B cell (primary cell): Measurements from ENCODE around the gene ERP44. TPM values are rescaled to one million over a fixed set of nuclear protein-coding genes. Genes with fewer than 3 reads are reported as not detected.

Experiments used
- ATAC-seq: fragments of 200-7000 bp; cut with Tn5 transposase; one replicate; pipeline ENCODE4 v1.10.0; 2021; ENCODE audit warnings: low read depth, mild to moderate bottlenecking, moderate number of reproducible peaks, moderate library complexity
- CTCF ChIA-PET: fragments of 350-600 bp; sonication (Branson Sonifier 250); formaldehyde crosslinking; loops from one replicate; lab custom pipeline; 2021; ENCODE audit warnings: antibody characterized with exemption, inconsistent platforms; lab: Charles Lee
- POLR2A ChIA-PET: fragments of 350-600 bp; sonication (Branson Sonifier 250); formaldehyde crosslinking; loops from one replicate; lab custom pipeline; 2021; ENCODE audit warnings: antibody characterized with exemption; lab: Charles Lee
- DNase-seq: peaks from one replicate; pipeline ENCODE4 v3.0.0; 2013
- H2AFZ ChIP-seq: 2 replicates; pipeline ENCODE4 v1.6.1; 2012; ENCODE audit warnings: mild to moderate bottlenecking, low read depth, low read length; ENCODE audit not compliant: insufficient read depth, poor library complexity, severe bottlenecking
- H3K27ac ChIP-seq, 2 donors: 1 replicate in 1 of 2; 2 replicates in 1 of 2; pipeline ENCODE4 v1.5.1; 2012 to 2013; ENCODE audit warnings: low read length in 2 of 2, mild to moderate bottlenecking in 2 of 2, moderate library complexity in 1 of 2
- H3K27me3 ChIP-seq, 4 experiments: fragments of 200-600 bp in 1 of 4; sonication (generic) in 1 of 4; replicated peaks in 1 of 4; 1 replicate in 2 of 4; 2 replicates in 2 of 4; pipeline versions ENCODE4 v1.6.1 to v1.7.0; 2013 to 2016; ENCODE audit warnings: low read length in 3 of 4, mild to moderate bottlenecking in 2 of 4, mixed read lengths in 1 of 4, moderate library complexity in 1 of 4; ENCODE audit not compliant: insufficient read depth in 4 of 4, control insufficient read depth in 3 of 4; ENCODE audit errors: control extremely low read depth in 1 of 4
- H3K36me3 ChIP-seq, 2 experiments: replicated peaks in 1 of 2; 1 replicate in 1 of 2; 2 replicates in 1 of 2; pipeline versions ENCODE4 v1.6.1 to v1.7.1; 2013; ENCODE audit warnings: low read length in 1 of 2; ENCODE audit not compliant: insufficient read depth in 2 of 2, control insufficient read depth in 1 of 2; ENCODE audit errors: control extremely low read depth in 1 of 2, extremely low read depth in 1 of 2
- H3K4me1 ChIP-seq, 2 donors: fragments of 200-600 bp in 1 of 2; sonication (generic) in 1 of 2; 1 replicate in 1 of 2; 2 replicates in 1 of 2; pipeline versions ENCODE4 v1.5.1 to v1.6.1; 2013 to 2017; ENCODE audit warnings: low read length in 2 of 2; ENCODE audit not compliant: control insufficient read depth in 2 of 2, insufficient read depth in 2 of 2
- H3K4me2 ChIP-seq: replicated peaks from 2 replicates; pipeline ENCODE3; 2012; ENCODE audit warnings: mild to moderate bottlenecking, low read depth, low read length; ENCODE audit not compliant: poor library complexity, severe bottlenecking
- H3K4me3 ChIP-seq, 5 experiments: fragments of 200-600 bp in 1 of 5; sonication (generic) in 1 of 5; 1 replicate in 3 of 5; 2 replicates in 2 of 5; pipeline versions ENCODE4 v1.5.1 to v1.7.0; 2011 to 2016; ENCODE audit warnings: low read length in 4 of 5, mild to moderate bottlenecking in 4 of 5, low read depth in 2 of 5, control low read depth in 1 of 5, moderate library complexity in 1 of 5; ENCODE audit not compliant: insufficient read depth in 1 of 5; ENCODE audit errors: control extremely low read depth in 1 of 5, extremely low read depth in 1 of 5
- H3K79me2 ChIP-seq: fragments of 200-600 bp; sonication (generic); one replicate; pipeline ENCODE4 v1.6.0; 2016; ENCODE audit warnings: low read length; ENCODE audit not compliant: control insufficient read depth, insufficient read depth
- H3K9ac ChIP-seq: fragments of 200-600 bp; sonication (generic); 2 replicates; pipeline ENCODE4 v1.6.1; 2017; ENCODE audit warnings: mild to moderate bottlenecking, low read length, moderate library complexity
- H3K9me3 ChIP-seq, 3 donors: one replicate each; pipeline versions ENCODE4 v1.6.1 to v1.7.1; 2013; ENCODE audit warnings: low read length in 2 of 3; ENCODE audit not compliant: control insufficient read depth in 2 of 3, insufficient read depth in 1 of 3; ENCODE audit errors: control extremely low read depth in 1 of 3
- H4K20me1 ChIP-seq: 2 replicates; pipeline ENCODE4 v1.6.0; 2012; ENCODE audit warnings: mild to moderate bottlenecking, low read length; ENCODE audit not compliant: insufficient read depth, control insufficient read depth, poor library complexity, severe bottlenecking
- H3K27ac Mint-ChIP-seq: one replicate; pipeline ENCODE4 v1.8.0; 2021; ENCODE audit warnings: mixed read lengths
- H3K27me3 Mint-ChIP-seq: one replicate; pipeline ENCODE4 v1.8.0; 2021; ENCODE audit warnings: mixed read lengths
- H3K4me1 Mint-ChIP-seq: one replicate; pipeline ENCODE4 v1.8.0; 2021; ENCODE audit warnings: mixed read lengths
- H3K4me3 Mint-ChIP-seq: one replicate; pipeline ENCODE4 v1.8.0; 2021; ENCODE audit warnings: mixed read lengths
- H3K9me3 Mint-ChIP-seq: one replicate; pipeline ENCODE4 v1.8.0; 2022; ENCODE audit warnings: mixed read lengths; ENCODE audit not compliant: insufficient read depth
- CTCF ChIP-seq: fragments of 200-600 bp; IDR thresholded peaks from one replicate; pipeline ENCODE4 v1.8.0; 2022; ENCODE audit warnings: antibody characterized with exemption, mild to moderate bottlenecking
- EZH2 ChIP-seq: IDR thresholded peaks from 2 replicates; pipeline ENCODE4 v1.6.1; 2012; ENCODE audit warnings: borderline replicate concordance, low read depth, mild to moderate bottlenecking, moderate library complexity, low read length; ENCODE audit not compliant: insufficient read depth, poor library complexity, severe bottlenecking
- WGBS: methylation state at CpG from one replicate; pipeline ENCODE4 v1.1.5; 2013; ENCODE audit warnings: missing lambda C conversion rate; ENCODE audit not compliant: insufficient coverage; 5-methylcytosine and 5-hydroxymethylcytosine counted together
- intact Hi-C: fragments of 100-400 bp; cut with micrococcal nuclease; formaldehyde crosslinking; loops from one replicate; pipeline ENCODE4 v1.10.0; 2022
- polyA plus RNA-seq: library from polyadenylated mRNA; depleted of rRNA; stranded (reverse); fragments of >200 nt; gene quantifications from 2 replicates; pipeline ENCODE4 v1.2.3, GENCODE V29; 2012
- total RNA-seq, 2 donors: library from RNA; stranded (reverse); fragments of 120-200 nt in 1 of 2; gene quantifications; 1 replicate in 1 of 2; 2 replicates in 1 of 2; pipeline versions ENCODE4 v1.2.3 to v1.2.4, GENCODE V29; 2013 to 2022

Gene ERP44
- total and polyA plus RNA-seq, 2 donors (not counting 1 experiment from before 2014, with no cell fraction given): 10.5 to 18.4 TPM

DNA sequence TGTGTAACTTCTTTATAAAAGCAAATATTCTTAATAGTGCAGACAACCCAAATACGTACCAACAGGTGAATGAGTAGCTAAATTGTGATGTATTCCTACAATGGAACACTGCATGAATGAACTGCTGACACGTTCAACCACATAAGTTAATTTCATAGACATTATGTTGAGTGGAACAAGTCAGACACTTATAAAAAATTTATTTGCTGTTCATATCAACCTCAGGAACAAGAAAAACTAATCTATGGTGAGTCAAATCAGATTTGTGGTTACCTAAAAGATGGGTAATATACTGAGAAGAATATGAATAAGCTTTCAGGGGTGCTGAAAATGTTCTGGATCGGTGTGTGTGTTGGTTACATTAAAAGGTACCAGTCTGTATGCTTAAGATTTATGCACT lies 35.9 kb upstream of the ERP44 start:
- H3K4me3 ChIP-seq: no peak overlapping the region
- H3K27ac Mint-ChIP-seq: no peak overlapping the region
- H3K4me3 Mint-ChIP-seq: no peak overlapping the region
- no peak overlapping the region for H3K4me2 ChIP-seq
- intact Hi-C loops: loop anchor here (10.0 kb wide), 1 partner anchor 110 kb away; no protein-coding TSS in a partner anchor
- H2AFZ ChIP-seq: no peak overlapping the region
- H3K4me1 Mint-ChIP-seq: no peaks in the 10 kb centered on the region
- no peak for DNase-seq
- ChIA-PET CTCF (no interaction called here), POLR2A (no interaction called here)
- H3K27me3 Mint-ChIP-seq: no peaks in the 10 kb centered on the region
- no peaks in the 10 kb centered on the region for H3K79me2 ChIP-seq
- H4K20me1 ChIP-seq: no peaks in the 10 kb centered on the region
- WGBS: no CpG with 5 or more reads among the region's 3 CpGs
- no peak overlapping the region for H3K27ac ChIP-seq
- H3K4me1 ChIP-seq: no peaks in the 10 kb centered on the region
- H3K9ac ChIP-seq: no peak overlapping the region
- TF ChIP-seq CTCF (no peak), EZH2 (no peak)
- no peaks in the 10 kb centered on the region for H3K9me3 ChIP-seq
- no peaks in the 10 kb centered on the region for H3K9me3 Mint-ChIP-seq
- H3K27me3 ChIP-seq: no peaks in the 10 kb centered on the region
- ATAC-seq: no peak
- peaks cover 0 to 5% of the 10 kb centered on the region in 2 experiments for H3K36me3 ChIP-seq

GRCh38 chr9:100131875-100132430 lies 33.2 kb upstream of the ERP44 start:
- Histone ChIP-seq H3K79me2 (no peaks in the 10 kb centered on the region), H3K27ac (no peak overlapping the region), H4K20me1 (no peaks in the 10 kb centered on the region), H3K4me2 (no peak overlapping the region), H3K4me3 (no peak overlapping the region), H3K36me3 (peaks cover 0 to 8% of the 10 kb centered on the region in 2 experiments), H3K9me3 (no peaks in the 10 kb centered on the region), H3K27me3 (no peaks in the 10 kb centered on the region), H3K9ac (no peak overlapping the region), H2AFZ (no peak overlapping the region), H3K4me1 (no peaks in the 10 kb centered on the region)
- no peak overlapping the region for H3K4me3 Mint-ChIP-seq
- CTCF ChIA-PET: no interaction called here
- no peak overlapping the region for H3K27ac Mint-ChIP-seq
- no peaks in the 10 kb centered on the region for H3K9me3 Mint-ChIP-seq
- no peaks in the 10 kb centered on the region for H3K4me1 Mint-ChIP-seq
- 100% methylated on average over 1 of the region's 3 CpGs for WGBS
- DNase-seq (no peak), ATAC-seq (no peak)
- TF ChIP-seq CTCF (no peak), EZH2 (no peak)
- no peaks in the 10 kb centered on the region for H3K27me3 Mint-ChIP-seq
- POLR2A ChIA-PET: no interaction called here
- intact Hi-C loops: loop anchor here (10.0 kb wide), 1 partner anchor 107 kb away; no protein-coding TSS in a partner anchor
